HCEC 1CT (cell line): ENCODE results near the gene LRRC4.

Experiments used
- DNase-seq: peaks from one replicate; pipeline ENCODE4 v3.0.0-alpha.2; 2017

Gene LRRC4

GRCh38 chr7:128003167-128003566 lies 28.1 kb downstream of the LRRC4 start:
- DNase-seq: no peak

GRCh38 chr7:128000854-128001265 lies 30.4 kb downstream of the LRRC4 start:
- no peak for DNase-seq

- no peak for DNase-seq
Observed at GRCh38 chr7:128000048-128000447, 31.2 kb downstream of the LRRC4 start.

GRCh38 chr7:127998671-127999070 lies 32.6 kb downstream of the LRRC4 start:
- no peak for DNase-seq

GRCh38 chr7:127997226-127997922 lies 33.9 kb downstream of the LRRC4 start:
- DNase-seq: no peak

- no peak for DNase-seq
Observed at GRCh38 chr7:127996253-127997071, 34.8 kb downstream of the LRRC4 start.

- no peak for DNase-seq
Observed at GRCh38 chr7:127995881-127996215, 35.4 kb downstream of the LRRC4 start.

- DNase-seq: no peak
Observed at GRCh38 chr7:127995156-127995880, 35.9 kb downstream of the LRRC4 start.

- no peak for DNase-seq
Observed at GRCh38 chr7:127993987-127994386, 37.2 kb downstream of the LRRC4 start.

GRCh38 chr7:127993317-127993716 lies 37.9 kb downstream of the LRRC4 start:
- DNase-seq: no peak

GRCh38 chr7:127988751-127989150 lies 42.5 kb downstream of the LRRC4 start:
- DNase-seq: no peak

GRCh38 chr7:127986581-127987521 lies 44.4 kb downstream of the LRRC4 start:
- DNase-seq: no peak

- no peak for DNase-seq
Observed at GRCh38 chr7:127983804-127984332, 47.4 kb downstream of the LRRC4 start.

GRCh38 chr7:127981965-127982364 lies 49.3 kb downstream of the LRRC4 start:
- DNase-seq: no peak

GRCh38 chr7:127980901-127981300 lies 50.3 kb downstream of the LRRC4 start:
- no peak for DNase-seq

GRCh38 chr7:127979728-127980126 lies 51.5 kb downstream of the LRRC4 start:
- peak; percentile 14 for DNase-seq

GRCh38 chr7:127979113-127979727 lies 52.0 kb downstream of the LRRC4 start:
- no peak for DNase-seq

GRCh38 chr7:127978421-127978820 lies 52.8 kb downstream of the LRRC4 start:
- DNase-seq: no peak
